ENCODE data around the gene PTMS. TPM values are rescaled to one million over a fixed set of nuclear protein-coding genes. Genes with fewer than 3 reads are reported as not detected.

The PTMS gene
- total and polyA plus RNA-seq, 10 of the 15 experiments (the other 5 are each of a cell fraction or from before 2014, with no cell fraction given) = 2.1 to 127 (median 29.8) TPM

- BruUV-seq (replicated peaks) = no TSS peak
- Histone ChIP-seq H3K27ac (ENCODE audit: control insufficient read depth, insufficient read depth) (no peak overlapping the region), H2AFZ (ENCODE audit: control insufficient read depth, low read depth, low read length) (no peak overlapping the region), H3K4me2 (ENCODE audit: control insufficient read depth, insufficient read depth) (no peak overlapping the region), H3K4me1 (ENCODE audit: control insufficient read depth, insufficient read depth, low read length) (peaks cover 46% of the 10 kb centered on the region), H4K20me1 (ENCODE audit: control insufficient read depth, insufficient read depth) (no peaks in the 10 kb centered on the region), H3K36me3 (ENCODE audit: control insufficient read depth in 2 of 2, insufficient read depth in 2 of 2, low read length in 1 of 2) (no peaks in the 10 kb centered on the region), H3K4me3 (no peak overlapping the region), H3K9ac (ENCODE audit: control insufficient read depth, insufficient read depth, low read length) (no peak overlapping the region), H3K79me2 (ENCODE audit: control insufficient read depth, insufficient read depth, low read length) (peaks cover 16% of the 10 kb centered on the region), H3K9me3 (replicated peaks; ENCODE audit: control insufficient read depth, insufficient read depth, low read length) (no peaks in the 10 kb centered on the region), H3K27me3 (replicated peaks in 1 of 2; ENCODE audit: control insufficient read depth in 2 of 2, insufficient read depth in 2 of 2, low read length in 1 of 2) (no peaks in the 10 kb centered on the region)
- DNase-seq (ENCODE audit: low read depth, low spot score) (no peak), FAIRE-seq (no peak), ATAC-seq (no peak)
- WGBS (ENCODE audit: insufficient coverage, insufficient replicate concordance, low lambda C conversion rate, missing lambda C conversion rate) = 62% methylated on average over 4 of the region's 4 CpGs
- RAD21 ChIA-PET (ENCODE audit: unreplicated experiment) = interaction anchor here (3.3 kb wide), 1 partner anchor 18 kb away, joined by 18 read pairs; the partner anchor contains the start of gene MLF2
- intact Hi-C loops (cut with micrococcal nuclease; ENCODE audit: unreplicated experiment) (no loop called here), in situ Hi-C loops (cut with MboI) (no loop called here)
- POLR2A ChIA-PET = interaction anchor here (1.2 to 1.9 kb wide), 2 partner anchors 18 to 48 kb away, joined by 3 to 16 read pairs; partner anchors contain the start of genes COPS7A and MLF2
- CTCF ChIA-PET = interaction anchor here (1.0 to 12.7 kb wide), 4 partner anchors 9 to 15 kb away, joined by 3 to 221 read pairs (median 4); partner anchors contain the start of gene MLF2
- SMC1A ChIA-PET (ENCODE audit: uncharacterized antibody, unreplicated experiment) = interaction anchor here (3.6 kb wide), 1 partner anchor 17 kb away, joined by 20 read pairs; the partner anchor contains the start of gene MLF2
- no peak for TF ChIP-seq RCOR1 (conservative IDR thresholded peaks at IDR 0.05; ENCODE audit: low read depth, low read length)
- TF ChIP-seq RFX5 (IDR thresholded peaks at IDR 0.05; ENCODE audit: low read depth, low read length) = no peak
- TF ChIP-seq SPI1 (IDR thresholded peaks at IDR 0.05; ENCODE audit: borderline replicate concordance, insufficient read depth, low read depth, low read length) = peak; percentile 69; the same call in 1 of the 2 replicates
- no peak for TF ChIP-seq NR2C1 (IDR thresholded peaks at IDR 0.05)
- no peak for TF ChIP-seq NBN (IDR thresholded peaks at IDR 0.05)
- no peak for TF ChIP-seq SUZ12 (IDR thresholded peaks at IDR 0.05; ENCODE audit: unreplicated experiment)
- no peak for TF ChIP-seq NRF1 (conservative IDR thresholded peaks at IDR 0.05; ENCODE audit: low read depth, low read length)
Observed at GRCh38 chr12:6771091-6771495, 4.9 kb downstream of the PTMS start.
